ENCODE measurements around the gene ZNF768.

DNA sequence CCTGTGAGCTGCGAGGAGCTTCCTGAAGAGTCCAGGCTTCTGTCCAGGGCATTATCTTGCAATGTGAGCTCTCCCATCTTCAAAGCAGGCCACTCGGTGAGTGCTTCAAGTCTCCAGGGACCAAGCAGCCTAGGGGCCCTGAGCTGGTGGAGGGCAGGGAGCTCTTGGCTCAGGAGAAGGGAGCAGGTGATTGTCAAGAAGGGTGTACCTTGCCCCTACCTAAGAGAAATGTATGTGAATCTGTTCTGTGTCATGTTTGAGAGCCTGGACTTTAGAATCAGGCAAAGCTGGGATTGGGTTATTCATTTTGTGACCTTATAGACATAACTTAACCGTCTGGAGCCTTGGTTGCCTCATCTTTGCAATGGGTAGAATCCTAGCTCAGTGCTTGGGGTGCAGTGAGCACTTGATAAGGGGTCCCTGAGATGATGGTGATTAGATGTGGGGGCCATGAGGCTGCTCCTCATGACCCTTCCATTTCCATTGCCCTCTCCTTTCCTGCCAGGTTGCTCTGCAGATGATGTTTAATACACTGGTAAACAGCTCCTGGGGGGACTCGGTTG, 15.9 kb downstream of the ZNF768 start:
- TF ChIP-seq, protein P1, sequence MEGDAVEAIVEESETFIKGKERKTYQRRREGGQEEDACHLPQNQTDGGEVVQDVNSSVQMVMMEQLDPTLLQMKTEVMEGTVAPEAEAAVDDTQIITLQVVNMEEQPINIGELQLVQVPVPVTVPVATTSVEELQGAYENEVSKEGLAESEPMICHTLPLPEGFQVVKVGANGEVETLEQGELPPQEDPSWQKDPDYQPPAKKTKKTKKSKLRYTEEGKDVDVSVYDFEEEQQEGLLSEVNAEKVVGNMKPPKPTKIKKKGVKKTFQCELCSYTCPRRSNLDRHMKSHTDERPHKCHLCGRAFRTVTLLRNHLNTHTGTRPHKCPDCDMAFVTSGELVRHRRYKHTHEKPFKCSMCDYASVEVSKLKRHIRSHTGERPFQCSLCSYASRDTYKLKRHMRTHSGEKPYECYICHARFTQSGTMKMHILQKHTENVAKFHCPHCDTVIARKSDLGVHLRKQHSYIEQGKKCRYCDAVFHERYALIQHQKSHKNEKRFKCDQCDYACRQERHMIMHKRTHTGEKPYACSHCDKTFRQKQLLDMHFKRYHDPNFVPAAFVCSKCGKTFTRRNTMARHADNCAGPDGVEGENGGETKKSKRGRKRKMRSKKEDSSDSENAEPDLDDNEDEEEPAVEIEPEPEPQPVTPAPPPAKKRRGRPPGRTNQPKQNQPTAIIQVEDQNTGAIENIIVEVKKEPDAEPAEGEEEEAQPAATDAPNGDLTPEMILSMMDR (IDR thresholded peaks at IDR 0.05) = no peak
- no peak for TF ChIP-seq POLR2A (IDR thresholded peaks at IDR 0.05)

Measured in thyroid gland (tissue), 4 donors.